ENCODE data around the gene WDR47.
"Not testable (repeated sequence)": the region's sequence is repeated elsewhere in the genome, so short reads cannot be mapped to it uniquely, and the experiment has no call there.

The WDR47 gene

GRCh38 chr1:109041621-109042468 is at the start of gene WDR47:
WDR47 (minus strand) TSS chr1:109042102; CDS start chr1:109023512, 18,590 bp downstream.
- DNase-seq: peak; percentile 93

- peak; percentile 48 for DNase-seq
Measured at GRCh38 chr1:109091078-109091838, 49.4 kb upstream of the WDR47 start.

GRCh38 chr1:109090196-109091077 is 48.5 kb upstream of the WDR47 start, which contains the start of gene TMEM167B:
TMEM167B (plus strand) TSS chr1:109090764; CDS start chr1:109090873, 109 bp downstream.
- DNase-seq: peak; percentile 90

GRCh38 chr1:109089242-109090015 is 47.5 kb upstream of the WDR47 start:
- peak; percentile 86 for DNase-seq

GRCh38 chr1:109084563-109085517 is 42.9 kb upstream of the WDR47 start:
- no peak for DNase-seq

- no peak for DNase-seq
Measured at GRCh38 chr1:109083923-109084322, 42.0 kb upstream of the WDR47 start.

GRCh38 chr1:109083501-109083900 is 41.6 kb upstream of the WDR47 start:
- no peak for DNase-seq

GRCh38 chr1:109080441-109081082 is 38.7 kb upstream of the WDR47 start:
- no peak for DNase-seq

GRCh38 chr1:109079240-109079622 is 37.3 kb upstream of the WDR47 start:
- DNase-seq: no peak

- no peak for DNase-seq
Measured at GRCh38 chr1:109078317-109078716, 36.4 kb upstream of the WDR47 start.

- DNase-seq: peak; percentile 96
Measured at GRCh38 chr1:109075531-109076490, 33.9 kb upstream of the WDR47 start, which contains the start of gene TAF13. TAF13 (minus strand) TSS chr1:109076003; CDS start chr1:109075947, 56 bp downstream.

GRCh38 chr1:109069294-109069693 is 27.4 kb upstream of the WDR47 start:
- DNase-seq: no peak

- DNase-seq: no peak
Measured at GRCh38 chr1:109067883-109068282, 26.0 kb upstream of the WDR47 start.

GRCh38 chr1:109065137-109065536 is 23.2 kb upstream of the WDR47 start:
- DNase-seq: no peak

GRCh38 chr1:109061183-109061582 is 19.3 kb upstream of the WDR47 start:
- no peak for DNase-seq

- DNase-seq: no peak
Measured at GRCh38 chr1:109060707-109061106, 18.8 kb upstream of the WDR47 start.

GRCh38 chr1:109059026-109059425 is 17.1 kb upstream of the WDR47 start:
- no peak for DNase-seq

GRCh38 chr1:109056064-109056463 is 14.2 kb upstream of the WDR47 start:
- no peak for DNase-seq

GRCh38 chr1:109052145-109052544 is 10.2 kb upstream of the WDR47 start:
- DNase-seq: not testable (repeated sequence)
